Stimulated activated CD8-positive, alpha-beta memory T cell treated with anti-CD3 and anti-CD28 coated beads, Interleukin-15, amount 100 ng/mL, for 4 hours (primary cell): ENCODE measurements around the gene CGB1.
"Not testable (repeated sequence)": the region's sequence is repeated elsewhere in the genome, so short reads cannot be mapped to it uniquely, and the experiment has no call there.

Experiments used
- DNase-seq, 2 donors: peaks; one replicate each; pipeline ENCODE4 v3.0.0-alpha.2; 2020; ENCODE audit warnings: low read depth in 2 of 2

CGB1 gene

GRCh38 chr19:49036815-49037214, at the start of gene CGB1:
Gene CGB1, minus strand, starts transcription at chr19:49036895. Its CDS starts 184 bp downstream, at chr19:49036711.
- DNase-seq = not testable (repeated sequence)

- no peak for DNase-seq
Observed at GRCh38 chr19:49086296-49086695, 49.6 kb upstream of the CGB1 start.

GRCh38 chr19:49085868-49086232, 49.2 kb upstream of the CGB1 start:
- DNase-seq = no peak

DNA sequence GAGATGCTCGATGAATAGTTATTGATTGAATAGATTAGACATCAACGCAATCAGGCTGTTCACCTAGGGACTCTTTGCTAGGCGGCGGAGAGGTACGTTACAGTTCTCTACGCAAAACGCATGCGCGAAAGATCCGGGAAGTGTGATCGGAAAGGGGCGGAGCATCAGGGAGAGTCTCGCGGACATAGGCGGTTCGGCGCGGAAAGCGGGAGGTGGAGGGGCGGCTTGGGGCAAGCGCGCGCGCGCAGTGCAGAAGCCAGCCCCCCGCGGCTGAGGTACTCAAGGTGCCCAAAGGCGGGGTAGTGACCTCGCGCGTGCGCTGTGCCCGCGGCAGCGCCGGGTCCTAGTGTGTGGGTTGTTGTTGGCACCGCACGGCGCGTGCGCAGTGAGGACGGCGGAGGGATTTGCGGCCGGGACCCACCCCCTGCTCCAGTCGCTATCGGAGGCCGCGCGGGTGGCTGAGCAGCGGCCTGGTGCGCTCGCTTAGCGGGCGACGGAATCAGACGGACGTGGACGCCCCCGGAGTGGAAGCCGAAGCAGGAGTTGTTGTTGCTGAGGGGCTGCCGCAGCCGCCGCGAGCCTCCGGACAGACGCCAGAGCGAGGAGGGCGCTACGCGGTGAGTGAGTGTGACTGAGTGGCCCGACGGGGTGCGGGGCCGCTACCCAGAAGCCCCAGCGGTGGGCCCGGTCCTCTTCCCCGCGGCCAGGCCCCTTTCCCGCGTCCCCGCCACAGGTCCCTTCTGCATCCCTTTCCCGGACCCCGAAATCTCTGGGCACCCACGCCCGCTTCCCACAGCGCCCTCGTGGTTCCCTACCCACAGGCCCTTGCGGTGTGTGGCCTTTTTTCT, 48.5 kb upstream of the CGB1 start, which contains the start of gene SNRNP70:
SNRNP70 (plus strand) TSS at position 432 of the 848 bp plus-strand sequence. CDS start 964 bp downstream, outside the sequence.
- DNase-seq = peak; percentile 97 to 99

GRCh38 chr19:49084206-49085019, 47.7 kb upstream of the CGB1 start:
- no peak for DNase-seq

DNA sequence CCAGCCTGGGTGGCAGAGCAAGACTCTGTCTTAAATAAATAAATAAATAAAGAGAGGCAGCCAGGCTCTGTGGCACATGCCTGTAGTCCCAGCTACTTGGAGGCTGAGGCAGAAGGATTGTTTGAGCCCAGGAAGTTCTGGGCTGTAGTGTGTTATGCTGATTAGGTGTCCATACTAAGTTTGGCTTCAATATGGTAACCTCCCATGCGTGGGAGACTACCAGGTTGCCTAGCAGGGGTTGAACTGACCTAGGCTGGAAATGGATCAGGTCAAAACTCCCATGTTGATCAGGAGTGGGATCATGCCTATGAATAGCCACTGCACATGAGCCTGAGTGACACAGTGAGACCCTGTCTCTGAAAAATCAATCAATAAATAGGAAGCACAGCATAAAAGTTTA, 44.6 kb upstream of the CGB1 start:
- no peak for DNase-seq

GRCh38 chr19:49080392-49080791, 43.7 kb upstream of the CGB1 start:
- no peak for DNase-seq

DNA sequence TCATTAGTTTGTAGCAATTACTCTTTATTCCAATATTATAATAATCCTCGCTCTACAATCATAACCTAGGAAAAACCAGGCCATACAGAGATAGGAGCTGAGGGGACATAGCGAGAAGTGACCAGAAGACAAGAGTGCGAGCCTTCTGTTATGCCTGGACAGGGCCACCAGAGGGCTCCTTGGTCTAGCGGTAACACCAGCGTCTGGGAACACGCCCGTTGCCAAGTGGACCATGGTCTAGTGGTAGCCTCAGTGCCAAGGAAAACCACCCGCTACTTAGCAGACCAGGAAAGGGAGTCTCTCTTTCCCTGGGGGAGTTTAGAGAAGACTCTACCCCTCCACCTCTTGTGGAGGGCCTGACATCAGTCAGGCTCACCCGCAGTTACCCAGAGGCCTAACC, 38.2 kb upstream of the CGB1 start:
- not testable (repeated sequence) for DNase-seq

GRCh38 chr19:49073514-49074378, 37.1 kb upstream of the CGB1 start:
- DNase-seq = no peak

DNA sequence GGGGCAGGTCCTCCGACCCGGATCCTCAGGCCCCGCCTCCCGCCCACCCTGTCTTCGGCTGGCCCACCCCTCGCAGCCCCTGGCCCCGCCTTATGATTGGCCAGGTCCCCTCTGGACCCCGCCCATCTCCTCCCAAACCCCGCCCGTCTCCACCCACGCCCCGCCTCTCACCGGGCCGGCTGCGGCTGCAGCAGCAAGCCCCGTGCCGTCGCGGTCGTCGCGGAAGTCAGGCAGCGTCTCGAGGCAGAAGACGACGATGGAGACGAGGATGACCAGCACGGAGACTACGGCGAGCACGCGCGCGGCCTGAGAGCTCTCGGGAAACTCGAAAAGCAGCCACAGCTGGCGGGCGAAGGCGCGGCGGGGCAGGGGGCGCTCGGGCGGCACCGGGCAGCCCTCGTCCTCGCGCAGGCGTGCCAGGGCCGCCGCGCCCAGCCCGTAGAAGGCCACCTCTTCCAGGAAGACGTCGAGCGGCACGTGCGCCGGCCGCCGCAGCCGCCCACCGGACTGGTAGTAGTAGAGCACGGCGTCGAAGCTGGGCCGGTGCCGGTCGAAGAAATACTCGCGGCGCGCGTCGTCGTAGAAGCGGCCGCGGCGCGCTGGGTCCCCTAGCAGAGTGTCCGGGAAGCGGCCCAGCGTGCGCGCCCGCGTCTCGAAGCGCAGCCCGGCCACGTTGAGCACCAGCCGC, 35.3 kb upstream of the CGB1 start:
- DNase-seq = no peak

- no peak for DNase-seq
Observed at GRCh38 chr19:49070416-49070815, 33.7 kb upstream of the CGB1 start.

DNA sequence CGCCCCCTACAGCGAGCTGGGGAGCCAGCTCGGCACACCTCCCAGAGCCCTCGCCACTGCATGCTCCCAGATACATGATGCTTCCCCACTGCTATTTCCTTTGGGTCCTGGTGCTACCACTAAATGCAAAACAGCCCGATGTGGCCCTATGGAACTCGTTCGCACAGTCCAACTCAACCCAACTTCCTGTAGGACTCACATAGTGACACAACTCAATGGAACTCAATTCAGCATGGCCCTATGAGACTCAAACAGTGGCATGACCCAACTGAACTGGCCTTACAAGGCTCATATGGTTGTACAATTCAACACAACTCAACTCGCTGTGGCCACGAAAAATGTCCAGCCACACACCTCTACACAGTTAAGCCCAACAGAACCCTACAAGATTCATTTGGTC, 32.3 kb upstream of the CGB1 start:
- no peak for DNase-seq

DNA sequence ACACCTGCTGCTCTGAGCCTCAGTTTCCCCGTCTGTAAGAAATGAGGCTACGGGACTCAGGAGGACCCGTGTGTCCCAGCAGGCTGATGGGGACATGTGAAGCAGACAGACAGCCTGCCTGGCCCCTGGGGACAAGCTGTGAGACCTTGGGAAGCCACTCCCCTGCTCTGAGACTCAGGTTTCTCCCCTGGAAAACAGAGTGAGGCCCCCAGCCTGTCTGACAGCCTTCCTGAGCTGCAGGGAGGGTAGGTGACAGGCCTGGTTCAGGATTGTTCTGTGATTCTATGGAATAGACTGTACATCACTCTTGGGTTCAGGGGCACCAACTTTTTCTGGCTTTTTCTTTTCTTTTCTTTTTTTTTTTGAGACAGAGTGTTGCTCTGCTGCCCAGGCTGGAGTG, 30.9 kb upstream of the CGB1 start:
- DNase-seq = no peak

- no peak for DNase-seq
Observed at GRCh38 chr19:49065905-49066512, 29.3 kb upstream of the CGB1 start.

DNA sequence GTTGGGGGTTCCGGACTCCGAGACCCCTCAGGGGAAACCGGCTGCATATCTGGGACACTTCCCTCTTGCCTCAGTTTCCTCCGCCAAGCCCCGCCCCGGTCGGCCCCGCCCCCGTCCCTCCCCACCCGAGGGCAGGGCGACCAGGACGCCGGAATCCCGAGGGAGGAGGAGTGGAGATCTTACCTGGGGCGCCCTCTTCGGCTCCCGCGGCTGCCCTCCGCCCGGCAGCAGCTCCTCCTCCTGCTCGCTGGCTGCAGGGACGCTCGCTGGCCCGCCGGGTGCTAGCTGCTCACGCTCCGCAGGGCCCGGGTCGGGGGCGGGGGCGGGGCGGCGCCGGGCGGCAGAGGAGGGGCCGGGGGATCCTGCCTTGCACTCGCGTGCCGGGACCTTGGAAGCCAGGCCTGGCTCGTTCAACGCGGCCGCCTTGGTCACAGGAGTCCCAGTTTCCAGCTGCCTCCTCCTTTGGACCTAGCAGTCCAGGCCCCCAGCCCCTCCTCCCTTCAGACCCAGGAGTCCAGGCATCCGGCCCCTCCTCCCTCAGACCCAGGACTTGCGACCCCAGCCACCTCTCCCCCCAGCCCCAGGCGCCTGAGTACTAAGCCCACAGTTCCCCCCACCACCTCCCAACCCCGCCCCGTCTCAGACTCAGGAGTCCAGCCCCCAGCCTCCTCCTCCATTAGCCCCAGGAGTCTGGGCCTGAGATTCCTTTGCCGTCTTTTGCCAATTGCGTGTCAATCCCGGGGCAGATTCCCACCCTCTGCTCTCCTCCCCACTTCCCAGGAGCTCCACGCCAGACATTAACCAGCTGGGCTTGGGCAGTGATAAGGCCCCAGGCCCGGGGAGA, 28.3 kb upstream of the CGB1 start, which contains the start of gene NTF4:
NTF4 (minus strand) TSS at position 51 of the 844 bp plus-strand sequence. CDS start 2,821 bp downstream, outside the sequence.
- DNase-seq = no peak

DNA sequence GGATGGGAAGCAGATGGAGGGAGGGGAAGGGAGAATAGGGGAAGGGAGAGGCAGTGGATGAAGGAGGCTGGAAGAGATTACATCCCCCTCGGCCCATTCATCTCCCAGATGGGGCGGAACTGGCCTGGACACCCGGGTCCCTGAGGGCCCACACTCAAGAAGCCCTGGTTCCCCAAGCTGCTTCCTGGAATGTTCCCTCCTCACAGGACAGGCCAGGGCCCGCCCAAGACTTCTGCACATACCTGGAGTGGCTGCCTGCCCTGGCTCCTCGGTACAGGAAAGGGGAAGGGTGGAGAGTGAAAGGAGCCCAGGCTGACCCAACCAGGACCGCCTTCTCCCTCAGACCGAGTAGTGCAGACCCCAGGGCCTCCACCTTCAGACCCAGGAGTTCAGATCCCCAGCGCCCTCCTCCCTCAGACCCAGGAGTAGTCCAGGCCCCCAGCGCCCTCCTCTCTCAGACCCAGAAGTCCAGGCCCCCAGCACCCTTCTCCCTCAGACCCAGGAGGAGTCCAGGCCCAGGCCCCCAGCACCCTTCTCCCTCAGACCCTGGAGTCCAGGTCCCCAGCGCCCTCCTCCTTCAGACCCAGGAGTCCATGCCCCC, 27.4 kb upstream of the CGB1 start:
- DNase-seq = no peak

- DNase-seq = no peak
Observed at GRCh38 chr19:49061445-49061844, 24.8 kb upstream of the CGB1 start.

DNA sequence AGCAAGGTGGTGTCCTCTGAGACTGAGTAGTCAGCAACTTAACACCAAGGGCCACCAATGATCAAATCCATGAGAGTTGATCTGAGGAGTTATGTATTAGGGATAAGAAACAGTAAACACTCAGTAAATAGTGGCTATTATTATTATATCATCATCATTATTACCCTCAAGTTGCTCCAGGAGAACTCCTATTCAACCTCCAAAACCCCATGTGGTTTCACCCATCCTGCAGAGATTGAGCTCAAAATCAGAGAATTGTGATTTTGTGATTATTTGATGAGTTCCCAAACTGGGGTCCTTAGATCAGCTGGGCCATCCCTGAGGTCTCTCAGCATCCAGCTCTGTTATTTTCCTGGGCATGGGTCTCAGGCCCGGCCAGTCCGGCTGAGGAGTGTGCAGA, 24.3 kb upstream of the CGB1 start:
- DNase-seq = no peak

DNA sequence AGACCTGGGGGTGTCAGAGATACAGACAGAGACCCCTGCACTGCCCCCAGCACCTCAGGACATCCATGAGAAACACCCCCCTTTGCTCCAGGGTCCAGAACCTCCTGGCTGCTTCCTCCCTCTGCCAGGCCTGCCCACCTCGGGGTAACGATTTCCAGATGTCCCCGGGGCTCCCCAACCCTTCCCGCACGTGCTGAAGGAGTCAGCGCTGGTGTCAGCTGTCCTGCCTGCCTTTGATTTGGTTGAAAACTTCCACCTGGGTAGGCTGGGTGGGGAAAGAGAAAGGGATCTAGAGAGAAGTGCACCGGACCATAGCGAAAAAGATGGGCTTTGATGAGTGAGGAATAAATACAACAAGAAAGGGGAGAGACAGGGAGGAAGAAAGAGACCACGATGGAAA, 22.4 kb upstream of the CGB1 start:
- no peak for DNase-seq
